ENCODE data around the gene SELENOK.

Gene SELENOK

GRCh38 chr3:53891497-53892285, at the start of gene SELENOK:
Gene SELENOK, minus strand, starts transcription at chr3:53891859.
- H3K4me3 ChIP-seq (ENCODE audit: low read depth, low read length): peak within 1 kb of the TSS; percentile 71
- TF ChIP-seq, protein P1, sequence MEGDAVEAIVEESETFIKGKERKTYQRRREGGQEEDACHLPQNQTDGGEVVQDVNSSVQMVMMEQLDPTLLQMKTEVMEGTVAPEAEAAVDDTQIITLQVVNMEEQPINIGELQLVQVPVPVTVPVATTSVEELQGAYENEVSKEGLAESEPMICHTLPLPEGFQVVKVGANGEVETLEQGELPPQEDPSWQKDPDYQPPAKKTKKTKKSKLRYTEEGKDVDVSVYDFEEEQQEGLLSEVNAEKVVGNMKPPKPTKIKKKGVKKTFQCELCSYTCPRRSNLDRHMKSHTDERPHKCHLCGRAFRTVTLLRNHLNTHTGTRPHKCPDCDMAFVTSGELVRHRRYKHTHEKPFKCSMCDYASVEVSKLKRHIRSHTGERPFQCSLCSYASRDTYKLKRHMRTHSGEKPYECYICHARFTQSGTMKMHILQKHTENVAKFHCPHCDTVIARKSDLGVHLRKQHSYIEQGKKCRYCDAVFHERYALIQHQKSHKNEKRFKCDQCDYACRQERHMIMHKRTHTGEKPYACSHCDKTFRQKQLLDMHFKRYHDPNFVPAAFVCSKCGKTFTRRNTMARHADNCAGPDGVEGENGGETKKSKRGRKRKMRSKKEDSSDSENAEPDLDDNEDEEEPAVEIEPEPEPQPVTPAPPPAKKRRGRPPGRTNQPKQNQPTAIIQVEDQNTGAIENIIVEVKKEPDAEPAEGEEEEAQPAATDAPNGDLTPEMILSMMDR (IDR thresholded peaks at IDR 0.05; ENCODE audit: borderline replicate concordance, insufficient read depth, low read depth, low read length): no peak

GRCh38 chr3:53941184-53941583, 49.5 kb upstream of the SELENOK start:
- TF ChIP-seq, protein P1 (IDR thresholded peaks at IDR 0.05; ENCODE audit: borderline replicate concordance, insufficient read depth, low read depth, low read length): no peak
- H3K4me3 ChIP-seq (ENCODE audit: low read depth, low read length): no peak overlapping the region

- no peak overlapping the region for H3K4me3 ChIP-seq (ENCODE audit: low read depth, low read length)
- TF ChIP-seq, protein P1 (IDR thresholded peaks at IDR 0.05; ENCODE audit: borderline replicate concordance, insufficient read depth, low read depth, low read length): no peak
Measured at GRCh38 chr3:53940623-53941022, 49.0 kb upstream of the SELENOK start.

- TF ChIP-seq, protein P1 (IDR thresholded peaks at IDR 0.05; ENCODE audit: borderline replicate concordance, insufficient read depth, low read depth, low read length): no peak
- no peak overlapping the region for H3K4me3 ChIP-seq (ENCODE audit: low read depth, low read length)
Measured at GRCh38 chr3:53939813-53940212, 48.2 kb upstream of the SELENOK start.

- H3K4me3 ChIP-seq (ENCODE audit: low read depth, low read length): no peak overlapping the region
Measured at GRCh38 chr3:53939086-53939582, 47.5 kb upstream of the SELENOK start.

DNA sequence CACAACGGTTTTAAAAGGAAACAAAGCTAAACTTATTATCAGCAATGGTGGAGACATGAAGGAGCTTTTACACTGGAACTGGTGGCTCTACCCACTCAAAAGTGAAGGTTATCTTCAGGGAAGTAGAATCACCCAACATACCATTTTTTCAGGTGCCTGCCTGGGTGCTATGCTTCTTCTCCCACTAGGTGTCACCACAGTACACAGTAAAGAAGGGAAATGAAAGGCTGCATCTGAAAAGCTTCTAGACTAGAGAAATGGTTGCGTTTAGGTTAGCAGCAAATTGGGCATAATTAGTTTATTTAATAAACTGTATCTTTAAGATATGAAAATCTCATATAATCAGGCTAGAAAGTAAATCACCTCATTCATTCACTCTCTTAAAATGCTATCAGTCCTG, 47.0 kb upstream of the SELENOK start:
- TF ChIP-seq, protein P1 (IDR thresholded peaks at IDR 0.05; ENCODE audit: borderline replicate concordance, insufficient read depth, low read depth, low read length): peak; percentile 72
- H3K4me3 ChIP-seq (ENCODE audit: low read depth, low read length): no peak overlapping the region

More at GRCh38 chr3:53939086-53939582, 47.5 kb upstream of the SELENOK start:
- TF ChIP-seq, protein P1 (IDR thresholded peaks at IDR 0.05; ENCODE audit: borderline replicate concordance, insufficient read depth, low read depth, low read length): no peak

GRCh38 chr3:53936347-53936746, 44.7 kb upstream of the SELENOK start:
- H3K4me3 ChIP-seq (ENCODE audit: low read depth, low read length): no peak overlapping the region
- TF ChIP-seq, protein P1 (IDR thresholded peaks at IDR 0.05; ENCODE audit: borderline replicate concordance, insufficient read depth, low read depth, low read length): no peak

All from GM12875 (cell line).